GM21515 (cell line): ENCODE data around the gene TOR3A.

ENCODE experiments used
- ATAC-seq: cut with Tn5 transposase; IDR thresholded peaks from one replicate; pipeline ENCODE4 v1.9.1; 2021; ENCODE audit not compliant: unreplicated experiment

The TOR3A gene

DNA sequence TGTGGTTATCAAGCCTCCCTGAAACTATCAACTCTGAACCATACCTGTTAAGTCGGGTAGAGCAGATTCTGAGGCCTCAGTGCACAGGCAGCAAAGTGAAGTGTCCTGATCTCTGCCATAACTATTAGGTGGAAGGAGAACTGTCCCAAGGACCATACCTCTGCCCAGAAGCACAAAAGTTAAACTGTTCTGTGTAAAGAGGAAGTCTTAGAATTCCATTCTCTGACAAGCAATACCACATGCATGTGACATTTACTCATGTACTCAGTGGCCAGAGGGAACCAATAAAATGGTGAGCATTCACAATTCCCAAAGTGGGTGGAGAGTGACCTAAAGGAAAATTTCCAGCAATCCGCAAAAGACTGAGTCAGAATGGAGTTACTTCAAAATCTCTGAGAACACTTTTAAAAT lies 61.0 kb downstream of the TOR3A start:
- no peak for ATAC-seq

DNA sequence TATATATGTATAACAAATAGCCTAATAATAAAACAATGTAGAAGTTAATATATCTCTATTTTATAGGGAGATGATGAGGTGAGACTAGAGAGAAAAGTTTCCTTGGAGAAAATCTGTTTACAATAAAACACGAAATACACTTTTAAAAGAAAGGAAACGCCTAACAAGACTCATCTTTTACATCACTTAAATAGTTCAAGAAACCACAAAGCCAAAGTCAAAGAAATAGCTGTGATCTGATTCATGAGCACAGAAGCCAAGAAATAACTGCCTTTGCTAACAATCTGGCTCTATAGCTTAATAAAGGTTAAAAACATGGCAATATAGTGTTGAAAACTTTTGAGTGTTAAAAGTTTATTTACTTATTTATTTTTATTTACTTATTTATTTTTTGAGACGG lies 61.5 kb downstream of the TOR3A start:
- no peak for ATAC-seq

DNA sequence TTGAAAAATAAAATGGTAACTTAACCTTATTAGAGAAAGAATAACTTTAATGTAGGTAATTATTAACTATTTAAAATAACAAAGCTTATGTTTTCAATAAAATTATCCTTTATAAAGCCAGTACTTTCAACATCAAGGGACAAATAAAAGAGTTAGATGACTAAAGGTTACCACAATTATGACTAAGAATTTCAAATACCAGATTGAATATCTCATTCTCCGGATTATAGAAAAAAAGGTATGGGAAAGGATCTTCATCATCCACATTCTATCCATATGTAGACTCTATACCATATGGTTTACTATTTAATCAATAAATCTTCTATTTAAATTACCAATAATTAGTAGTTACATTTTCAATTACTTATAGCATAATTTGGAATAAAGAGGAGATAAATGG lies 62.8 kb downstream of the TOR3A start:
- ATAC-seq = no peak

DNA sequence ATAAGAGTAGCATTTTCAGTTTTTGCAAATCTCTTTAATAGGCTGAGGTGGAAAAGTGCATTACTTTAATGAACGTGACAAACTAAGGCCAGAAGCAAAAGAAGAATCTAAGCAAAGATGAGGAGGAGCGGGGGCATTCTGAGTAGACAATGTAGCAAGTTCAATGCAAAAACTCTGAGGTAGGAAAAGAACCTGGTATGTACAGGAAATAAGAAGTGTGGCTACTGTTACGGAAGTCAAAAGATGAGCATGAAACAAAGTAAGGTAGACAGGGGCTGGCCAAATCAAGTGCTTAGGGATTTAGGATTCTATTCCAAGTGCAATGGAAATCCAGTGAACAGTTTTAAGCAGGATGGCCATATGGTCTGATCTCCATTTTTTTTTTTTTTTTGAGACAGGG lies 63.7 kb downstream of the TOR3A start:
- no peak for ATAC-seq
